Stimulated activated CD4-positive, alpha-beta T cell treated with anti-CD3 and anti-CD28 coated beads, Interleukin-4, amount 100 ng/mL, for 4 hours (primary cell): Measurements from ENCODE around the gene RECK.
"Not testable (repeated sequence)": the region's sequence is repeated elsewhere in the genome, so short reads cannot be mapped to it uniquely, and the experiment has no call there.

Experiments used
- DNase-seq, 2 experiments: peaks; one replicate each; pipeline ENCODE4 v3.0.0-alpha.2; 2020

The RECK gene

DNA sequence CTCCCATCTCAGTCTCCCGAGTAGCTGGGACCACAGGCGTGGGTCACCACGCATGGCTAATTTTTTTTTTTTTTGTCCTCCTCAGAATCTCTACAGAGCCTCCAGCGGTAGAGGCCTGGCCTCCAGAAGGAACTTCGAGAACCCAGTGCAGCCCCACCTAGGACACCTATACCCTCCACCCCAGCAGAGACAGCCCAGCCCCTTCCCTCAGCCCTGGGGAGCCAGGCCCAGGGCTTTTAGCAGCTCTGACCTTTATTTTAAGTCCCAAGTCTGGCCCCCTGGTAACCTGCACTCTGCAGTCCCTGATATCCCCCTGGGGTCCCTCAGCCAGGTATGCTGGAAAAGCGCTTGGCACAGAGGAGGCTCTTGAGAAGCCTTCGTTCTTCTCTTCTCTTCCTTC, 105.0 kb downstream of the RECK start:
- DNase-seq = no peak

DNA sequence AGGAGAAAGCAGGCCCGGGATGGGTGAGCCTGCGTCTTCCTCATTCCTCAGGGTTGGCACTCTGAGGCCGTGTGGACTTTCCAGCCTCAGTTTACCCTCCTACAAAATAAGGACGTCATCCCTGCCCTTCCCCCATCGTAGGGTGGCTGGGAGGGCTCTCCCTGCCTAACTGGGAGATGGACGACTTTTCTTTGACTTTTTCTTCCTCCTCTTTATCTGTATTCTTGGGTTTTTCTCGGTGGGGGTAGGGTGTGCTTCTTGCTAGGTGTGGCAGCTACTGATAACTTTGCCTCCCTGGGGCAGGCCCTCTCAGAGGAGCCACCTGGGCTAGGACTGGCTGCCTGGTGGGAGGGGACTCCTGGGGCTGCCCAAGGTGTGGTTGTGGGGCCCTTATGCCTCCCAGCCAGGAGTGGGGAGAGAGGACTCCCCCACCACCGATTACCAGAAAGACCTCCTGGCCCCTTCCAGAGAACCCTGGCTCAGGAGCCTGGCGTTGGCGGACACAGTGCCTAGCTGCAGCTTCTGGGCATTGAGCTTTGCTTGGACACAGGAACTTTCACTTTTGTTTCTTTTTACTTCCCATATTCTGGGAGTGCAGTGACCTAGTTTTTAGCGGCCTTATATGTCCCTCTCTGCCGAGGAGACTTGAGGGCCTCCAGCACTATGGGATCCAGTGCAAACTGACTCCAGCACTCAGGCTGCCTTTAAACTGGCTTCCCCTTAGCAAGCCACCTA, 106.0 kb downstream of the RECK start:
- no peak for DNase-seq

DNA sequence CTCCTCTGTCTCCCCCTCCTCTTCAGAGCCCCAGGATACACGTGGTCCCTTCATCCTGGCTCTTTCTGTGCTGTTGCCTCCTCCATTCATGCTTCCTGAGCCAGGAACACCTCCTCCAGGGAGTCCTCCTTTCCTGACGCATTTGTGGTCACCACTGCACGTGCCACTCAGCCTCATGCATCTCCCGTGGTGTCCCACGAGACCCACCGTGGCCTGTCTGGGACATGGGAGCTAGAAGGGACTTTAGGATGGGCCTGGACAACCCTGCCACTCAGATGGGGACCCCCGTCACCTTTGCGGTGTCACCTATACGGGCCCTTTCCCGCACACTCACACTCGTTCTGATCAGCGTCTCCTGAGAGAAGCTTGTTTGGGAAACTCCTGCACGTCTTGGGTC, 106.5 kb downstream of the RECK start:
- DNase-seq = no peak

DNA sequence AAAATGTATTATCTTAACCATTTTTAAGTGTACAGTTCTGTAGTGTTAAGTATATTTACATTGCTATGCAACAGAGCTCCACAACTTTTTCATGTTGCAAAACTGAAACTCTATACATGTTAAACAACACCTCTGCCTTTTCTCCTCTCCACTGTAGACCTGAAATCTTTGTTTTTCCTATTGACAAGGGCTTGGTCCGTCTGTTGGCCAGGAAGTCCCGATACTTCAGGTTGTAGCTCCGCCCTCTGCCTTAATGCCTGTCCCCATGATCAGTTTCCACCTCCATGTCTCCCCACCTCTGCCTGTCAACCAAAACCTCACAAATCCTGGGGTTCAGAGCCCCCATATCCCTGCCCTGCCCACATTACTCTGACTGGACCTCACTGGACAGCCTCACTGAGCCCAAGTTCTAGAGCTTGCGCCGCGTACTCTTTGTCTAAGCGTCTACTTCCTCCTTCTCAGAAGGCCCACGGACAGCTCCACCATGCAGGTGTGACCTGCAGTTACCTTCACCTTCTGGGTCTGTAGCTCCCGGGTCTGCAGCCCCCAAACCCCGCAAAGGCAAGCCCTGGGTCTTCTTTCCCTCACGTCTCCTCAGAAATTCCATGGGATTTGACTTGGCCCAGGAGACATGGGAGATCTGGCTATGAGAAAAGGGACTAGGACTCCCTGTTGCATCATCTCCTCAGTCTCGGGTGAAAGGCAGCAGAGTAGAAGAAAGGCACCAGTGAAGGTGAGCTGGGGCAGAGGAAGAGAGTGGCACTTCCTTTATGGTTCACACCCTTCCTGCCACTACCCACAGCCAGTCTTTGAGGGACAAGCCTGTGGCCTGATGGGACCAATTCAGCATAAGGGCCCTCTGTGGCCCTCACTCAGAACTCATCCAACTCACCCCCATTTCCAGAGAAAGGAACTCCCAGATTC, 107.9 kb downstream of the RECK start:
- no peak for DNase-seq

DNA sequence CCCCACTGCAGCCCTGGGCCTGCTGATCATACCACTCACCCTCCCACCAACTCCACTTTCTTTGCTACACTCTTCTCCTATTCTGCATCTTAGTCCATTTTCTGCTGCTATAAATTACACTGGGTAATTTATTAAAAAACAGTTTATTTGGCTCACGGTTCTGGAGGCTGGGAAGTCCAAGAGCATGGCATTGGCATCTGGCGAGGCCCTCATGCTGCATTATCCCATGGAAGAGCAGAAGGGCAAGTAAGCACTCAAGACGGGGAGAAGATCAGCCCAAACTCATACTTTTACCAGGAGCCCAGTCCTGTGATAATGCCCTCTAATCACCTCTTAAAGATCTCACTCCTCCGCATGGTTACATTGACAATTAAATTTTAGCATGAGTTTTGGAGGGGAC, 109.3 kb downstream of the RECK start:
- DNase-seq = no peak

DNA sequence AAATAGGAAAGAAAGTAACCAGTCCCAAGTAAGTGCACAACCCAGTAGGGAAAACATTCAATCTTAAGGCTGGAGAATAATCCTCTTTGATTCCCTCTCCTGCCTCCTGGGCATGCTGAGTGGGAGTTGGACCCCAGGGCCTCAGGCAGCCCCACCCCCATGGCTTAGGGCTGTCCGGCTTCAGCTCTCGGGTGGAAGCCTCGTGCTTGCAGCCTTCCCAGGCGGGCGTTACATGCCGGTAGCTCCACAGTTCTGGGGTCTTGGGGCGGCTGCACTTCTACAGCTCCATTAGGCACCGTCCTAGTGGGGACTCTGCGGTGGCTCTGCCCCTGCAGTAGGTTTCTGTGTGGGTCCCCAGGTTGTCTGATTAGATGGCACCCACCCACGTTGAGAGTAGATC, 109.9 kb downstream of the RECK start:
- DNase-seq = no peak

DNA sequence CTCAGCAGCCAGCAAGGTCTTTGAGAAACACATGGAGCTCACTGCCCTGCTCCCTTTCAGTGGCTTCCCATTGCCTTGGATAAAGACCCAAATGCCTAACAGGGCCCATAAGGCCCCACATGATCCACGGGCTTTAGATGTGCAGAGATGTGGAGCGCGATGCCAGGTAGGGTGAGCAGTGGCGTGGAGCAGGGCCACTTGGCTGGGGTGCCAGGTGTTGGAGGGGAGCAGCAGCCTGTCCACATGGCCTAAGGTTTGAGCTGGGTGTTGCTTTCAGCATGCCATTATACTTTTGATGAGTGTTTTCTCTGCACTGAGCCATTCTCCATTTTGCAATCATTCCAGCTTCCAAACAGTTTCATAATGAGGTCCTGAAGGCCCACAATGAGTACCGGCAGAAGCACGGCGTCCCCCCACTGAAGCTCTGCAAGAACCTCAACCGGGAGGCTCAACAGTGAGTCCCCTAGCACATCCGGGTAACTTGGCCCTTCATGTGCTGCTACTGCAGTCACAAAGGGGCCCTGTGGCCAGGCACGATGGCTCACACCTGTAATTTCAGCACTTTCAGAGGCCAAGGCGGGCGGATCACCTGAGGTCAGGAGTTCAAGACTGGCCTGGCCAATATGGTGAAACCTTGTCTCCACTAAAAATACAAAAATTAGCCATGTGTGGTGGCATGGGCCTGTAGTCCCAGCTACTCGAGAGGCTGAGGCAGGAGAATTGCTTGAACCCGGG, 110.9 kb downstream of the RECK start:
- DNase-seq = no peak

DNA sequence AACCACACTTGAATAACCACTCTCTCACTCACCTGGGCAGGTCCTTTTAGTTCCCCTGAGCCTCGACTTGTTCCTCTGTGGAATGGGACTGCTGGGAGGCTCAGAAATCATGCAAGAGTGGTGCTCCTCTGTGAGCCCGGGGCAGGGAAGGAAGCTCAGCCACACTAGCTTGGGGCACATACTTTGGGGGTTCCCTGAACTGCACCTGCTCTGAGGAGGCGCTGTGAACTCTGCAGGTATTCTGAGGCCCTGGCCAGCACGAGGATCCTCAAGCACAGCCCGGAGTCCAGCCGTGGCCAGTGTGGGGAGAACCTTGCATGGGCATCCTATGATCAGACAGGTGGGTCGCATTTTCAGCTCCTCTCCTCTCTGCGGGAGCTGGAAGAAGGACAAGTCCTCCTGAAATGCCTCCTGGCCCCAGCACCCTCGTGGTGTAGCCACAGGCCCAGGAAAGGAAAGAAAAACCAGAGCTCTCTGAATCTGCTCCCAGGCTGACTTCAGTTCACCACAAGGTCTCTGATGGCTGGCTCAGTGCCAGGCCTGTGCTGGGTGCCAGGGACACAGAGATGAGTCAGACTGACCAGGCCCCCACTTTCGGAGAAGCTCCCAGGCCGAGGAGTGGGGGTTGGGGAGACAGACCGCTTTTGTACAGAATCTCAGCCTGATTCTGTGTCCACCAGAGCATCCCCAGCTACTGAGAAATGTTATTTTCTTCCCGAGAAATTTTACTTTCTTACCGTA, 111.8 kb downstream of the RECK start:
- peak; percentile 50 to 58 for DNase-seq

DNA sequence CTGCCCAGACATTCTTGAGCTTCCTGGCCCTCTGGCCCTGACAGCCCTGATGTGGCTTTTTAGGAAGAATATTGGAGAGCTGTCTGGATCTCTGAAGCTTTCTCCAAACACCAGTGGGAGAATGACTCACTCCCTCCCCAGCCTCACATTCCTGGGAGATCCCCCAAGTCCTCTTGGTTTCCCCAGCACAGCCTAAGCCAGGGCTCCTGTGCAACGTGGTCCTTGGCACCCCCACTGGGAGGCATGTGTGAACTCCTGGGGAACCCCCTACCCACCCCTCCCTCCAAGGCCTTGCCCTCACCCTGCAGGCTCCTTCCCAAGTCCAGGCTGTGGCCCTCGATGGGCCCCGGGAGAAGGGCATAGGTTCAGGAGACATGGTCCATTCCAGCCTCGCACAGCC, 112.5 kb downstream of the RECK start:
- no peak for DNase-seq

DNA sequence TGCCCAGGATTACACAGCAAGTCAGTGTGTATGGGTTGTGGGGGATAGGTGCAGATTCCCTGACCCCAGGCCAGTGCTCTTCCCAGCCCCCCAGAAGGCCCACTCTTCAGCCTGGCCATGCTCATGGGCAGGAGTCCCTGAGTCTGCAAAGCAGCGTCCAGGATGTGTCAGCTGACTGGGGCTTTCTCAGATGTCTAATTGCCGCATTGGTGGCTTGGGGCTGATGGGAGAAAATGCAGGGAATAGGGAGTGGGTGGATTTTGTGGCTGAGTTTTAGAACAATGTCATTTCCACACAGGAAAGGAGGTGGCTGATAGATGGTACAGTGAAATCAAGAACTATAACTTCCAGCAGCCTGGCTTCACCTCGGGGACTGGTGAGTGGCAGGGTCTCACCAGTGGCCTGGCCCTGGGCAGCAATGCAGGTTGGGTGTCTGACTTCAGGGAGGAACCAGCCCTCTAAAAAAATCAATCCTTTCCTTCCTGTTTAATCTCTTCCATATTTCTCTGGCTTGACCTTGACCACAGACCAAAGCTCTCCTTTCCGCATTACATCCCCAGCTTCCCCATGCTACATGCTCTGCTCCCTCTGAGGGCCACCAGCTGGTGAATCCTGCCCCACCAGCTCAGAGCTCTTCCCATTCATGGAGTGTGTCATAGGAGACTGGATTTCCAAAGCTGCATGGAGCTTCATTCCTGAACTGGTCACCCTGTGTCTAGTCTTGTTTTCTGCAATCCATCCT, 114.0 kb downstream of the RECK start:
- DNase-seq = no peak

DNA sequence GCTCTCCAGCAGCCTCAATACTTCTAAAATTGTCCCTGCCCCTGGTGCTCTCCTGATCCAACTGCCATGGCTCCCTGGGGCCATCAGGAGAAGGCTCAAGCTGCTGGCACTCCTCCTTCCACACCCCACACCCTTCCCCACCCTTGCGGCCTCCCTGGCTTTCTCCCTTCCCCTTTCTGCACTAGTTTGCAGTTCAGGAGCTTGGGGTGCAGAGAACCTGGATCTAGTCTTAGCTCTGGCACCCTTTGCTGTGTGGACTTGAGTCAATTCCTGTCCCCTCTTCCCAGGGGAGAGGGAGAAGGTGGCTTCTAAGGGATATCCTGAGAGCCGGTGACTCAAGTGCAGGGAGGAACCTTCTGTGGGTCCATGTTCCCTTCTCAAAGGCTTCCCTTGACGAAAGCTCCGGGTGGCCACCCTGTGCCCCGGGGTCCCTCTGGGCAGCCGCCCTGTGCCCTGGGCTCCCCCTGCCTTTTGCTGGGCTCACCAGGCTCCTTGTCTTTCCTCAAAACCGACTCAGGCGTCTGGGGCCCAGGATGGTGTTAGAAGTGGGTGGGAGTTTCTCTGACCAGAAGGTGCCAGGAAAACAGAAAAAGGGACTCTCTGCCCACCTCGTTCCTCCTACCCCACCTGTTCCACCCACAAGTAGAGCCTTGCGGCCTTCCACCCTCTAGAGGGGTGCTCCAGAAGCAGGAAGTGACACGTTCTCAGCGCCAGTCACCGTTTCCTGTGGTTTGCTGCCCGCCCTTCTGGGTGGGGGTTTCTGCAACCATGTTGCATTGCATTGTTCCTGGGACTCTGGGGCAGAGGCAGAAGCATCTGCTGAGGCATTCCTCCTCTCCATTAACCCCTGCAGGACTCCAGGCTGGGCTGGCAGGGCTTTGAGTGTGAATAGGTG, 114.8 kb downstream of the RECK start:
- DNase-seq = peak; percentile 72 to 92

DNA sequence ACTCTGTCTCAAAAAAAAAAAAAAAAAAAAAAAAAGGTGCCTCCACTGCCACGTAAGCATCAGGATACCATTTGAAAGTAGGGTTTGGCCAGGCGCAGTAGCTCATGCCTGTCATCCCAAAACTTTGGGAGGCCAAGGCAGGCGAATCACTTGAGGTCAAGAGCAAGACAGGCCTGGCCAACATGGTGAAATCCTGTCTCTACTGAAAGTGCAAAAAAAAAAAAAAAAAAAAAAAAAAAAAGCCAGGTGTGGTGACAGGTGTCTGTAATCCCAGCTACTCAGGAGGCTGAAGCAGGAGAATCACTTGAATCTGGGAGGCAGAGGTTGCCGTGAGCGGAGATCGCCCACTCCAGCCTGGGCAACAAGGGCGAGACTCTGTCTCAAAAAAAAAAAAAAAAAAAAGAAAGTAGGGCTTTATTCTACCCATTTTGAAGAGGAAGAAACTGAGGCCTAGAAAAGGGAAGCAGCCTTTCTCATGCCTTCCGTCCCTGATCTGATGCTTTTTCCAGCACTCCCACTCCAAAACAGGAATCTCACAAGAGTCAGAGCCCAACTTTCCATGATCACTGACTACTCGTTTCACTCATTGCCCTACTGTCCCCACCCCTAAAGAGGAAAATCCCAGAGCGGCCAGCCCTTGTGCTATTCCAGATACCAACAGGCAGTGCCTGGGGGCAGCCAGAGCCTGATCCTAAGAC, 116.2 kb downstream of the RECK start:
- no peak for DNase-seq

DNA sequence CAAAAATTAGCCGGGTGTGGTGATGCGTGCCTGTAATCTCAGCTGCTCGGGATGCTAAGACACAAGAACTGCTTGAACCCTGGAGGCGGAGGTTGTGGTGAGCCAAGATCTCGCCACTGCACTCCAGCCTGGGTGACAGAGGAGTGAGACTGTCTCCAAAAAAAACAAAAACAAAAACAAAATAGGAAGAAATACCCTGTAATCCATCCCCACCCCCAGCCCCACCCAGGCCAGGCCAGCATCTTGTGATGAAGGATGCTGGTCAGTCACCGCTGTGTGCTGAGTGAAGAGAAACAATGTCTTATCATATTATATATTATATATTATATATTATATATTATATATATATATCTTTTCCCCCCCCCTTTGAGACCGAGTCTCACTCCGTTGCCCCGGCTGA, 117.0 kb downstream of the RECK start:
- no peak for DNase-seq

DNA sequence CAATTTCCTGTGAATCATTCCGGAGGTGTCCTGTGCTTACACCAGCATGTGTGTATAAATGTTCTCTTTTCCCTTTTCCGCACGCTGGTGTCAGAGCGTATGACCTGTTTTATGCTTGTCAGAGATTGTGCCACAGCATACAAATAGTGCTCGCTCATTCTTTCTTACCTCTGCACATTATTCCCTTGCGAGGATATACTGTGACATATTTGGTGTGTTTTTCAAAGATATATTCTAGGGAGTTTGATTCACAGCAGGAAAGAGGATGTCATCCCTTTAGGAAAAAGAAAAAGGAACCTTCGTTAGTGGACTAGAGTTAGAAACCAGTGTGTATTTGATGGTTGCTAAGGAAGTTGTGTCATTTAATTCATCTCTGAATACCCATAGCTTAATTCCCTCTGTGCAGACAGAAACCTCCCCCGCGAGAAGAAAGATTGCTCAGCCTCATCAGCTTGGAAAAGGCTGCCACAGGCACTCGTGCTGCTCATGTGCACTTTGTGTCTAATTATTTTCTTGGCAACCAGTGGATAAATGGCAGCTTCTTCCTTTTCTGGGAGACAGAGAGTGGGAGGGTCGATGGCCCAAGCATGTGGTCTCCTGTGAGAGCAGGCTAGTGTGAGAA, 117.7 kb downstream of the RECK start:
- DNase-seq = no peak

DNA sequence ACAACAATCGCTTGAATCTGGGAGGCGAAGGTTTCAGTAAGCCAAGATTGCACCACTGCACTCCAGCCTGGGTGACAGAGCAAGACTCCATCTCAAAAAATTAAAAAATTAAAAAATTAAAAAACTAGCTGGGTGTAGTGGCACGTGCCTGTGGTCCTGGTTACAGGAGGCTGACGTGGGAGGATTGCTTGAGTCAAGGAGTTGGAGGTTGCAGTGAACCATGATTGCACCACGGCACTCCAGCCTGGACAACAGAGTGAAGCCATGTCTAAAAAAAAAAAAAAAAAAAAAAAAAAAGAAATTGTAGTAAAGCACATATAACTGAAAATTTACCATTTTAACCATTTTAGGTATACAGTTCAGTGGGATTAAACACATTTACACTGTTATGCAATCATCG, 119.4 kb downstream of the RECK start:
- DNase-seq = no peak

DNA sequence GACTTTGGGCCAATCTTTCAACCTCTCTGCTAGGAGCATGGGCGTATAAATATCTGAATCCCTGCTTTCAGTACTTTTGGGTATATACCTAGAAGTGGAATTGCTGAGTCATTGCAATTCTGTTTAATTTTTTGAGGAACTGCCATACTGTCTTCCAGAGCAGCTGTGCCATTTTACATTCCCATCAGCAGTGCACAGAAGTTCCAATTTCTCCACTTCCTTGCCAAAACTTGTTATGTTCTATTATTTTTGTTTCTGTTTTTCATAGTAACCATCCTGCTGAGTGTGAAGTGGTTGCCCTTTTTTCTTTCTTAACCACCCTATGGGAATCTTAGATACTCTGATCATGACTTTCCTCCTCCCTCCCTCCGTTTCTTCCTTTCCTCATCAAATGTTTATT, 121.4 kb downstream of the RECK start:
- no peak for DNase-seq

DNA sequence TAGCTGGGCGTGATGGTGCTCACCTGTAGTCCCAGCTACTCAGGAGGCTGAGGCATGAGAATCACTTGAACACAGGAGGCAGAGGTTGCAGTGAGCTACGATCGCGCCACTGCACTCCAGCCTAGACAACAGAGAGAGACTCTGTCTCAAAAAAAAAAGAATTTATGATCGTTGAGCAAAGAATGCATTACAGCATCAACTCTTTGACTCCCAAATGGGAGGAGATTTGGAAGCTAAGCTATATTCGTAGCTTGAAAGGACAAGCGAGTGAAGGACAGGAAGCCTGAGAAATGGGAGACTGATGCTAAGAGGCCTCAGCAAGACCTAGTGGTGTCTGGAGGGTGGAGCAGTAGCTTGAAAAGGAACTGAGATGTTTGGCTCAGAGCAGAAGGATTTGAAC, 122.2 kb downstream of the RECK start:
- no peak for DNase-seq

DNA sequence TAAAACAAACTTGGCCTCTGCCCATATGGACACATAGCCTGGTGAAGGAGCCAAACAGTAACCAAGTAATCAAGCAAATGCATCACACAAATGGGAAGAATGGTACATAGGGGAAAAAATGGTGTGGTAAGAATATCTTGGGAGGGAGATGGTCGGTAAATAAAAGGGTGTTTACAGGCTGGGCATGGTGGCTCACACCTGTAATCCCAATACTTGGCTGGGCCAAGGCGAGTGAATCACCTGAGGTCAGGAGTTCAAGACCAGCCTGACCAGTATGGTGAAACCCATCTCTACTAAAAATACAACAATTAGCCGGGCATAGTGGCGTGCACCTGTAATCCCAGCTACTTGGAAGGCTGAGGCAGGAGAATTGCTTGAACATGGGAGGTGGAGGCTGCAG, 122.8 kb downstream of the RECK start:
- not testable (repeated sequence) for DNase-seq

DNA sequence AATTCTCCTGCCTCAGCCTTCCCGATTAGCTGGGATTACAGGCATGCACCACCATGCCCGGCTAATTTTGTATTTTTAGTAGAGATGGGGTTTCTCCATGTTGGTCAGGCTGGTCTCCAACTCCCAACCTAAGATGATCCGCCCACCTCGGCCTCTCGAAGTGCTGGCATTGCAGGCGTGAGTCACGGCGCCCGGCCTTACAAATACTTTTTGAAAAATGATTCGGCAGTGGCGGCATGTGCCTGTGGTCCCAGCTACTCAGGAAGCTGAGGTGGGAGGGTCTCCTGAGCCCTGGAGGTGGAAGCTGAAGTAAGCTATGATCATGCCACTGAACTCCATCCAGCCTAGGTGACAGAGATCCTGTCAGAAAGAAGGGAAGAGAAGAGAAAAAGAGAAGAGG, 123.4 kb downstream of the RECK start:
- not testable (repeated sequence) for DNase-seq

DNA sequence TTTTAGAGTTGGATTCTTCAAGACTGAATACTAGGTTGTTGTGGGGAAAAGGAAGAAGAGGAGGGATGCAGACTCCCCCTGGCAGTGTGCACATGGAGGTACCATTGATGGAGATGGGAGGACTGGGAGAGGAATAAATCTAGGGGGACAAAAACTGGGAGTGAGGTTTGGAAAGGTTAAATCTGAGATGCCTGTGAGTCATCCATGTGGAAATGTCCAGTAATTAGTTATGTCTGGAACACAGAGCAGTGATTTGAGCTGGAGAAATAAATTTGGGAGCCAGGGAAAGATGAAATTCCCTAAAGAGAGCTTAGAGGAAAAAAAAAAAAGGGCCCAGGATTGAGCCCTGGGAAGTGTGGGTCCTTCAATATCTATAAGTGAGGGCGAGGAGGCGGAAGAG, 124.5 kb downstream of the RECK start:
- DNase-seq = no peak
